ENCODE measurements around the gene CCNL2. TPM values are rescaled to one million over a fixed set of nuclear protein-coding genes. Genes with fewer than 3 reads are reported as not detected.

Gene CCNL2
- total and polyA plus RNA-seq, 2 of the 13 experiments (the other 11 are each of a cell fraction or from before 2014, with no cell fraction given), result 105 to 340 TPM

- TF ChIP-seq NR2F1 (CRISPR knock-in tag; IDR thresholded peaks at IDR 0.05), result peak in 1 of 2 experiments; percentile 19; a peak in 1 of 4 replicates
- TF ChIP-seq SCMH1 (CRISPR knock-in tag; IDR thresholded peaks at IDR 0.05; ENCODE audit: borderline replicate concordance), result no peak
- TF ChIP-seq ZNF446 (CRISPR knock-in tag; IDR thresholded peaks at IDR 0.05), result no peak
- TF ChIP-seq ZKSCAN1 (IDR thresholded peaks at IDR 0.05; ENCODE audit: low read length), result no peak
- peak; percentile 4 for TF ChIP-seq YY1 (IDR thresholded peaks at IDR 0.05; ENCODE audit: insufficient read depth, insufficient replicate concordance, low read depth, low read length)
- TF ChIP-seq ZBTB33 (CRISPR knock-in tag; IDR thresholded peaks at IDR 0.05), result no peak
- no peak for TF ChIP-seq NFIC (IDR thresholded peaks at IDR 0.05; ENCODE audit: low read length)
- TF ChIP-seq ZNF780A (CRISPR knock-in tag; IDR thresholded peaks at IDR 0.05), result no peak
- TF ChIP-seq ZNF430 (CRISPR knock-in tag; IDR thresholded peaks at IDR 0.05), result peak; percentile 82
- TF ChIP-seq NCOR1 (IDR thresholded peaks at IDR 0.05; ENCODE audit: borderline replicate concordance, low read length), result no peak
- 0 out of 2 replicates have a peak, but pooled peaks have one; percentile 58 for TF ChIP-seq ZNF552 (CRISPR knock-in tag; IDR thresholded peaks at IDR 0.05; ENCODE audit: borderline replicate concordance)
- TF ChIP-seq TCF7L2 (IDR thresholded peaks at IDR 0.05; ENCODE audit: low read depth, low read length), result no peak
- TF ChIP-seq RBFOX2 (IDR thresholded peaks at IDR 0.05; ENCODE audit: low read depth, low read length), result peak; percentile 72
- TF ChIP-seq THAP9 (CRISPR knock-in tag; IDR thresholded peaks at IDR 0.05; ENCODE audit: borderline replicate concordance), result peak; percentile 29; the same call in 1 of the 2 replicates
- no peak for TF ChIP-seq SP140L (CRISPR knock-in tag; IDR thresholded peaks at IDR 0.05; ENCODE audit: borderline replicate concordance)
- no peak for TF ChIP-seq ZNF883 (CRISPR knock-in tag; IDR thresholded peaks at IDR 0.05; ENCODE audit: not compliant biosample characterization)
- TF ChIP-seq ZNF34 (CRISPR knock-in tag; IDR thresholded peaks at IDR 0.05; ENCODE audit: borderline replicate concordance), result no peak
- TF ChIP-seq SP4 (CRISPR knock-in tag; IDR thresholded peaks at IDR 0.05), result no peak; the same call in 1 of the 2 replicates
- TF ChIP-seq ZNF652 (CRISPR knock-in tag; IDR thresholded peaks at IDR 0.05; ENCODE audit: borderline replicate concordance, low read depth), result no peak
- TF ChIP-seq ZBTB44 (CRISPR knock-in tag; IDR thresholded peaks at IDR 0.05), result no peak
- TF ChIP-seq ZNF335 (CRISPR knock-in tag; IDR thresholded peaks at IDR 0.05), result no peak
- TF ChIP-seq POLR2G (IDR thresholded peaks at IDR 0.05; ENCODE audit: low read depth, low read length), result peak; percentile 23; the same call in 1 of the 2 replicates
These were observed 40.5 kb downstream of the CCNL2 start, which contains the start of gene MXRA8 (continued) for GRCh38 chr1:1358433-1359271.
